Kidney glomerular epithelial cell (primary cell): Measurements from ENCODE around the gene MYO5B.
A peak's percentile ranks its signal among the peaks of the same experiment; 100 is the strongest.
"Not testable (repeated sequence)": the region's sequence is repeated elsewhere in the genome, so short reads cannot be mapped to it uniquely, and the experiment has no call there.

ENCODE experiments used
- DNase-seq: peaks from one replicate; lab custom pipeline; 2025; lab: John Stamatoyannopoulos, UW

Gene MYO5B

DNA sequence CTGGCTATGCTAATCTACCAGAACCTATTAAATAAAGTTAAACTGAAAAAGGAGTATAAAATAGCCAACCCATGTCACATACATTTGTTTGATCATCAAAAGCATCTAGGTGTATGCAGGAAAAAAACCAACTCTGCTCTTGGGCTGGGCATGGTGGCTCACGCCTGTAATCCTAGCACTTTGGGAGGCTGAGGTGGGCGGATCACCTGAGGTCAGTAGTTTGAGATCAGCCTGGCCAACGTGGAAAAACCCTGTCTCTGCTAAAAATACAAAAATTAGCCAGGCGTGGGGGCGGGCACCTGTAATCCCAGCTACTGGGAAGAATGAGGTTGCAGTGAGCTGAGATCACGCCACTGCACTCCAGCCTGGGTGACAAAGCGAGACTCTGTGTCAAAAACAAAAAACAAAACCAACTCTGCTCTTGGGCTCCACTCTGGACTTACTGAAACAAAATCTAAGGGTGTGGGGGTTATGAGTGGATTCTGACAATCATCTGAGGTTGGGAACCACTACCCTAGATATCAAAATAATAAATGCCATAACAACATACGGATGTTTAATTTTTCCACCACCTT, 405.3 kb downstream of the MYO5B start:
- not testable (repeated sequence) for DNase-seq

DNA sequence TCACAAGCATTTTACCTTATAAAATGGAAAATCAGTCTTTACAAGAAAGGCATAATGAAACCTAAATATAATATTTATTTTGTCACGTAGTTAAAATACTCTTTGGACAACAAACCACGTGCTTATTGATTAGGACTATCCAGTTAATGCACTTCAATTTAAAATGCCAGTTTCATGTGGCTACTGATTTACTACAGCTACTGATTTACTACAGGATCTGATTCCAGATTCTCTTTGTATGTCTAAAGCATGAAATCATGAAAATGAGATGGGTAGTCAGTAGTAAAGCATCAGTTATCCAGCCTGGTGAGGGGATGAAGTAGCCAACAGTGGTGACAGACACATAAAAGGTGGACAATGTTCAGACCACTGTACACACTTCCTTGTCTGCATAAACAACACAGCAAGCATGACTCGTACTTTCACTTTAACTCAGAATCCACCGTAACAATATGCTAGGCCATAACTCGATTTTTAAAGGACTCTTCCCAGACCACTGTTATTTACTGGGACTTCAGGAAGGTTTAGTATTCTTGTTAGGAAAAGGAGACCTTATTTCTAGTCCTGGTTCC, 406.5 kb downstream of the MYO5B start:
- no peak for DNase-seq

DNA sequence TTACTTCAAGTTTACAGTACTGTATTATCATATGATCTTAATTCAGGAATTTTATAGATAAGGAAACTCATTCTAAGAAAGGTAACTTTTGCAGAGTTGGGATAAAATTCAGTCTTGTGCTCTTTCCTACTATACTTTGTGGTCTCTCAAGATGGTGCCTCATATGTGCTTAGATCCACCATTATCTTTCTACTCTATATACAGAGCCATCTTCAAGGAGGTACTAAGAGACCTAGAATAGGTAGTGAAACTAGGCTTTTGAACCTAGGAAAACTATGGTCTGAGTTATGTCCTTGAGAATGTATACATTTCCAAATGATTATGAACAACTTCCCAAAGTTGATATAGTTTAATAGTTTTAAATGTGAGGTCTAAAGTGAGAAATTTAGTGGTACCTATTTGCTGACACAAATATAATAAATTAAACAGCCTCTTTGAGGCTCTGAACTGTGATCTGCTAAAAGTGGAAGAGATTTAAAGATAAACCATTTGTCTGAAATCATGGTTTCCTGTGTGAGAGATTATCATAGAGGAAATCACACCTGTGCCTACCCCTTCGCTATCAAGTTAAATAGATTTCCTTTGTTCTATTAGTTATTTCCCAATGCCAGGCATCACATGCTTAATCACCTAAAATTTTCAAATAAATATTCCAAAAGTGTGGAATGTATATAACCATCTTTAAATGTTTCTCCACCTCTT, 408.8 kb downstream of the MYO5B start:
- no peak for DNase-seq

DNA sequence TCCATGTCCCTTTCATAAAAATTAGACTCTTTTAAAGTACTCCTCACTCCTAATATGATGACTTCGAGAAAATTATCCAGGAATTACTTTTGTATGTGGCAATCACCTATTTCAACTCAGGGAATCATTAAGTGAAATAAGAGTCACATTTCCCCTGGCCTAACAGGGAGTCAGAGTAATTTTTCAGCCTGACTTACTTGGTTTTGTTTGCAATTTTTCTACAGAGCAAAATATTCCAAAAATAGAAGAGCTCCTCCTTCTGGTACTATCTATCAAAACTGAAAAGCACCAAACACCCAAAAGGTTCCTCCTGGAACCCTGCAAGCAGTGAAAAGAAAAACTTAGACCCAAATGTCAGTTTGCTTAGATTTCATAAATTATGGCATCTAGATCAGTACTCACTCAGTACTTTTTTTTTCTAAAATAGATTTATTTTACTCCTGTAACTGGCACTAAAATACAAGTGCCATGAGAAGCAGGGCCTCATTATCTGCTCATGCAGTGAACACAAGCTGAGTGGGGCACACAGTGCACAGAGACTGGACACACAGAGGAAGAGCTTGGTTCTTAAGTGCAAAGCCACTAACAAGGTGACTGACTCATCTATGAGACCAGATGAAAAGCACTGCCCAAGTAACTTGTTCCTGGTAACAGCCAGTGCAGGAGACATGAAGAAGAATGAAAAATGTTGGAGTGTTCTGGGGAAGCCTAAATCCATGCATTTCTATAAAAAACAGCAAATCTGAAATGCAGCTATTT, 410.3 kb downstream of the MYO5B start:
- peak; percentile 39 for DNase-seq

DNA sequence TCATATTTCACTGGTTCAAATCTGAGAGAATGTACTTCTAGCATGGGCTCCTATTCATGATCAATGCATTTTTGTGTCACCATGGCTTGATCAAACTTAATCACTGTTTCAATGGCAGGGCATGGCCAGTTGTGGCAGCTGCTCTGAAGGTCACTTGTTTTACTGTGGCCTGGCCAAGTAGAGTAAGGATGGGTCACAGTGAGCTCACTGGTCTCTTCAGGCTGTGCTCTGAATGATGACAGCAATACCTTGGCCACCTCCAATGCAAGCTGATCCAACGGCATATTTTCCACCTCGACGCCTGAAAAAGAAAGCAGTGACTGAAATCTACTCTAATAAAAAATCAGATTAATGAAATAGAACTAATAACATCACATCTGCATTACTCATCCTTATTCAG, 411.3 kb downstream of the MYO5B start:
- not testable (repeated sequence) for DNase-seq

DNA sequence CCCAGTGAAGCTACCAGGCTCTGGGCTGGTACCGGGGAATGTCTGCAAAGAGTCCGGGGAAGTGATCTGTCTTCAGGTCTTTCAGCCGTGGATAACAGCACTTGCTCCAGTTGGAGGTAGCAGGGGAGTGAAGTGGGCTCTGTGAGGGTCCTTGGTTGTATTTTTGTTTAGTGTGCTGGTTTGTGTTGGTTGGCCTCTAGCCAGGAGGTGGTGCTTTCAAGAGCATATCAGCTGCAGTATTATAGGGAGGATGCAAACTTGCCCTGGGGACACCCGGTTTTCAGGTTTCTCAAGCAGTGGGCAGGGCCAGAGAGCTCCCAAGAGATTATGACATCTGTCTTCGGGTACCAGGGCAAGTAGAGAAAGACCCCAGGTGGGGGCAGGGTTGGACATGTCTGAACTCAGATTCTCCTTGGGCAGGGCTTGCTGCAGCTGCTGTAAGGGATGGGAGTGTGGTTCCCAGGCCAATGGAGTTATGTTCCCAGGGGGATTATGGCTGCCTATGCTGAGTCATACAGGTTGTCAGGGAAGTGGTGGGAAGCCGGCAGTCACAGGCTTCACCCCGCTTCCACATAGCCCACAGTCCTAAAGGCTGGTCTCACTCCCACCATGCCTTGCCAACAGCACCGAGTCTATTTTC, 416.0 kb downstream of the MYO5B start:
- no peak for DNase-seq
